HG02840 (cell line): Measurements from ENCODE around the gene ABCB9.

ENCODE experiments used
- ATAC-seq: cut with Tn5 transposase; IDR thresholded peaks from one replicate; pipeline ENCODE4 v1.9.1; 2021; ENCODE audit warnings: mild to moderate bottlenecking, moderate library complexity, moderate number of reproducible peaks; ENCODE audit not compliant: unreplicated experiment, low FRiP score

Gene ABCB9

DNA sequence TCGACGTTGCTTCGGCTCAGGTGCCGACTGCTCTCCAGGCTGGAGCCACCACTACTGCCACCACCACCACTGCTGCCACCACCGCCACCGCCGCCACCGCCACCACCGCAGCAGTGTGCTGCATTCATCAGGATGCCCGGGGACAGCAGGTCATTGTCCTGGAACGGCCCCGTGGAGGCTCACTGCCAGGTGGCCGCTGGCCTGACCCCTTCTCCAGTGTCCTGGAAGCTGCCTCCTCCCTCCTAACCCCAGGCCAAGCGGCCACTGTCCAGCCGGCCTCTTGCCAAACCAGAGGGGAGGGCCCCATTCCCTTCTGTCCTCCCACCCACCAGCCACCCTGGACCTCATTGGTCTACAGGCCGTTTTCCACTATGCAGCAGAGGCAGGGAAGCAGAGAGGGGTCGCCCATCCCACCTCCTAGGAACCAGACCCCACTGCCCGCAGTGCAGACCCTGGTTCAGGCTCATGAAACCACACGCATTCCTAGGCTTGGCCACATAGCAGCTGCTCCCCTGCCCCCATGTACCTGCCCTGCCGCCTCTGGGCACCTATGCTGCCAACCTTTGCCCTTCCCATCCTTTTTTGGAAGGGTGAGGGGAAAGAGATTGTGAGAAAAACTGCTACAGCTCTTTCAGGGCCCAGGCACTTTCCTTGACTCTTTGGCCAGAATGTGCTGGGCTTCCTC is 29.4 kb upstream of the ABCB9 start:
- ATAC-seq, result no peak

DNA sequence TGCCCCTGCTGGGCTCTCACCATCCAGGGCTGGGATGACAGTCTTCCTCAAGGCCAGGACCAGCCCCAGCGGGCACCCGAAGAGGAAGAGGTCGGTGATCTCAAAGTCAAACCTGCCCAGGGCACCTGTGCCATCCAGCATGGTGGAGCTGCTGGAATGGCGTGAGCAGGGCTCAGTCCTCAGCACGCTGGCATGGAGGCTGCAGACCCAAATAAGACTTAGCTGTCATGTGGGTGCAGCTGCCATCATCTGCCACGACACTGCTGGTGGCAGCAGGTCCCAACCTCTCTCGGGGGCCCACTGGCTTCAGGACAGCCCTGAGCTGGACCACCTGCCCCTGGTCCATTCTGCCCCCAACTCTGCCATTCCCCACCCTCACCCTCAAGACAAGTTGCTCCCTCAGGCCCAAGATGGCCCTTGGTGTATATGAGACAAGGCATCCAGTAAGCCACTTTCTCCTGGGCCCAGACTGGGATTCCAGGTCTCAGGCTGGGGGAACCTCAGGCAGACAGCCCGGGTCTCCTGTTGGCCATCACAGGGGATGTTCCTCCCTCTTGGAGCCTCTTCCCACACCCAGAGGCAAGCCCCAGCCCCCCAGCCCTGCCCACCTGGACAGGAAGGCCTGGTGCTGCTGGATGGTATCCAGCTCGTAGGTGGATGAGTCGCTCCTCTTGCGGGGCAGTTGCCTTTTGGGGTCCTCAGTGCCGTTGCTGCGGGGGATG is 28.7 kb upstream of the ABCB9 start:
- no peak for ATAC-seq

- ATAC-seq, result no peak
Observed at GRCh38 chr12:122994140-122994675, 27.9 kb upstream of the ABCB9 start.

- ATAC-seq, result no peak
Observed at GRCh38 chr12:122992386-122992785, 26.1 kb upstream of the ABCB9 start.

- no peak for ATAC-seq
Observed at GRCh38 chr12:122991623-122992275, 25.5 kb upstream of the ABCB9 start.

DNA sequence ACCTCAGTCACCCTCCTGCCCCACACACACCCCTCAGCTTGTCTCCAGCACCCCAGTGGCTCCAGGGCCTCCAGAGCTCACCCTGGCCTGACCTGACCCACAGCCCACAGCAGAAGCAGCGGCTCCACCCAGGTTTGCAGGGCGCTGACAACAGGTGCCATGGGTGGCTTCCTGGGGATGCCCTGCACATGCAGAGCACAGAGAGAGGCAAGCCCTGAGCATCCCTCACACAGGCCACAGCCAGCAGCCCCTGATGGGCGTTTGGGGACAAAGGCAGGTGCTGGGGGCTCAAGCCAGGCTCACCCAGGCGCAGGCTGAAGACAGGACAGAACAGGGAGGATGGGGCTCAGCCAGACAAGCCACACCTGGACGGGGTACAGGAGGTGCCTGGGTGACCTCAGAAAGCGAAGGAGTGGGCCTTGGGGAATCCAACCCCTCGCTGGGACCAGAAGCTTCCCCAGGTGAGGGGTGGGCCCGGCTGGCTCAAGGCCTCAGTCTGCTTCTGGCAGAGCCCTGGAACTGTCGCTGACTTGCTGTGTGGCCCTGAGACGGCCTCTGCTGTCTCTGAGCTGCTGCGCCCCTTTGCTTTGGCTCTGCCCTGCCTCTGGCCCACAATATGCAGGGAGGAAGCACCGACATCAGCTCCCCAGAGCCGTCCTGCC is 24.8 kb upstream of the ABCB9 start:
- no peak for ATAC-seq

GRCh38 chr12:122990561-122990960 is 24.3 kb upstream of the ABCB9 start:
- ATAC-seq, result no peak

GRCh38 chr12:122989874-122990419 is 23.7 kb upstream of the ABCB9 start:
- ATAC-seq, result no peak

GRCh38 chr12:122989225-122989839 is 23.1 kb upstream of the ABCB9 start:
- ATAC-seq, result no peak

- no peak for ATAC-seq
Observed at GRCh38 chr12:122988612-122989212, 22.4 kb upstream of the ABCB9 start.

DNA sequence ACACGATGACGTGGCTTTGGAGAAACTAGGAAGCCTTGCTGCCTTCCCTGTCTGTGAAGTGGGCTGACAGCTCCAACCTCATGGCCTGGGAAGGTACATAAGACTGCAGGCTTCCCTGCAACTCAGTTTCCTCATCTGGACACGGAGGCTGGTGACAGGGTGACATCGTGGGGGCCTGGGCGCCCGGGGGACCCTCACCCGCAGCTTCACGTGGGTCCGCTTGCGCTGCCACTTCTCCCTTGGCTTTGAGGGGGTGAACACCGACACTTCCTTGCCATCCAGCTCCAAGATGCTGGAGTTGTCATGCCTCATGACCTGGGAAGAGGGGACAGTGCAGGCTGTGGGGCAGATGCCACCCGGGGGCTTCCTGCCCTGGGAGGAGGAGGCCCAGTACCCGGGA is 21.8 kb upstream of the ABCB9 start:
- ATAC-seq, result no peak

DNA sequence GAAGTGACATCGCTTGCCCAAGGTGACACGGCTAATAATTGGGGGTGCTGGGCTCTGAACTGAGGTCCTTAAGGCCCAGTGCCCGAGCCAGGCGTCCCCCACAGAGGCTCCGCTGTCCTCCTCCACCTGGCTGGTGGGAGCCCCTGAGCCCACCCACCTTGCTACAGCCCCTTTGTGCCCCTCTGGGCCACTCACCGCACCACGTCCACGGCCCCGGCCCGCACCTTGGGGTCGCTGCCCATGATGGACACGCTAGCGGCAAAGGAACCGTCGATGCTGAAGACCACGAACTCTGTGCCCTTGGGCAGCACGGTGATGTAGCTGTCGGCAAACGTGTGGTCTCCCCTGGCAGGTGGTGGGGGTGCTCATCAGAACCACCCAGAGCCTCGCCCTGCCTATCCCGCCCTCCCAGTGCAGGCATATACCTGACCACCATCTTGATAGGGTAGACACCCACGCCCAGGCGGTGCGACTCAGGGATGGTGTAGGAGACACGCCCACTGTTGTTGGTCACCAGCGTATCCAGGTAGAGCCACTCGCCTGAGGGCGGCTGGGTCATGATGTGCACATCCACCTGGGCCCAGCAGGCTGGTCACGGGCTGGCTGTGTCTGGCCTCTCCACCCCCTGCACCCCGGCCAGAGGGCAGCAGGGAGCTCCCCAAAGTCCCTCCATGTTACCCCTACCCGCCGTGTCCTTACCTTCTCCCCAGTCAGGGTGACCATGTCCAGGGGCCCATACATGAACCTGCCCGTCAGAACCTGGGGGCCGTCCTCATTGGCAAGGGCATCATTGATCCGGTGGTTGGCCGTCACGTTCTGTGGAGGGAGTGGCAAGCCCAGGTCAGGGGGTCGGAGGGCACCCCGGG is 21.1 kb upstream of the ABCB9 start:
- ATAC-seq, result no peak

GRCh38 chr12:122986258-122986871 is 20.1 kb upstream of the ABCB9 start:
- no peak for ATAC-seq

DNA sequence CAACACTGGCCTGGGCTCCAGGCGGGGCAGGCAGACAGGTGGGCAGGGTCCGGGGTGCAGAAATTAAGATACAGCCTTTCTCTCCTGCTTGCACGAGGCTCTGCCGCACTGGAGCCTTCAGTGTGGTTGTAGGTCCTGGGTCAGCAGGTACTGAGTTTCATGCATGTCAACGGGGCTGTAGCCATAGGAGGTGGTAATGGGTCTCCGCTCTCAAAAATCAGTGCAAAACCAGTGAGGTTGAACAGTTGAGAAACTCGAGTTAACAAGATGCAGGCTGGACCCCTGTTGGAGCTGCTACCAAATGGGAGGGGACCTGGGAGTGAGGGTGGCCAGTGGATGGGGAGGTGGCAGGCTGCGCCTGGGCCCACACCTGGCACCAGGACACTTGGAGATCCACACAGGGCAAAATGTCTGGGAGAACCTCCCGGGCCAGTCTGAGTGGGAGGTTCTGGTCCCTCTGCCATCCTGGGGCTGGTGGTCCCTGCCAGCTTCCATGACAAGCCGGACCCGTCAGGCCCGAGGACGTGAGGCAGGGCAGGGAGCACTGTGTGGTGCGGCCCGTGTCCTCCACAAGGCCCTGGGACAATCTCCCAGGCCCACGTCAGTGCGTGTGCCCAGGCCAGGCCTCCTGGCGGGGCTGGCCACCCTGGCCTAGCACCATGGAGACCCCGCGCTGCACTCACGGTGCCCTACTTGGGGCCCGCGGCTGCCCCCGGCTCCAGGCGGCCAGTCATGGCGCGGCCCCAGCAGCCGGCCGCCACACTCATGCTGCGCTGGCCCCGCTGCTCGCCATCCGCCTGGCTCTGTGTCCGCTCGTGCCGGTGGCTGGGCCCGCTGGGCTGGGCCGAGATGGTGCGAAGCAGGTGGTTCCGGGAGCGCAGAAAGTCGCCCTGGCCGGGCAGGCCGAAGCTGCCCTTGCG is 19.3 kb upstream of the ABCB9 start:
- no peak for ATAC-seq

GRCh38 chr12:122984612-122985337 is 18.5 kb upstream of the ABCB9 start:
- ATAC-seq, result no peak

DNA sequence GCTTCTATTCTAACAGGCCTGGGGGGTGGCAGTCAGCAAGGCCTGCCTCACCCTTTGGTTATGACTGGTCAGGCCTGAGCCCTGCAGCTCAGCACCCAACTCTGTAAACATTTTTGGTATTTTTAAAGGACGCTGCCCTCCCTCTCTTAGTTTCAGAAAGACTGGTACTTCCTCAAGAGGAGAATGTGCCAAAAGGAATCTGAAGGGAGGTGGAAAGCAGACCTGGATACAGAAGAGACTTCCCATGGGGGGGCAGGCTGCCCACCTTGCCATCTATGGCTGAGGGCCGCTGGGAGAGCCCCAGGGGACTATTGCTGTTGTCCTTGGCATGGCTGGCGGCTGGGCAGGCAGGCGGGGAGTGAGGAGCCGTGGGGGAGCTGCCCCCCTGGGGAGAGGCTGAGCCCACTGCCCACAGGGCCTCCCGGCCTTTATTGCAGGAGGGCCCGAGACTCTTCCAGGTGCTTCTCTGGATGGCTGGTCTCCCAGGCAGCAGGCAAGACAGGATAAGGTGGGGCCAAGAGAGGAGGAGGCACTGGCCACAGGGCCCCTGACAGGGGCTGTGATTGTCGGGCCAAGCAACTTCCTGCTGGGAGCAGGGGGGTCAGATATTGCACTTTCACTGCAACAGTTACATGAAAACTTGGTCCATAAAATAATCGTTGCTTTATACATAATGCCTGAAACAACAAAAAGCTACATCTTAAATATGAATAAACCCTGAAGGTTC is 17.7 kb upstream of the ABCB9 start:
- no peak for ATAC-seq
